ENCODE results near the gene SYT3. TPM values are rescaled to one million over a fixed set of nuclear protein-coding genes. Genes with fewer than 3 reads are reported as not detected.

The SYT3 gene
- total RNA-seq, 1 donor, result not detected

DNA sequence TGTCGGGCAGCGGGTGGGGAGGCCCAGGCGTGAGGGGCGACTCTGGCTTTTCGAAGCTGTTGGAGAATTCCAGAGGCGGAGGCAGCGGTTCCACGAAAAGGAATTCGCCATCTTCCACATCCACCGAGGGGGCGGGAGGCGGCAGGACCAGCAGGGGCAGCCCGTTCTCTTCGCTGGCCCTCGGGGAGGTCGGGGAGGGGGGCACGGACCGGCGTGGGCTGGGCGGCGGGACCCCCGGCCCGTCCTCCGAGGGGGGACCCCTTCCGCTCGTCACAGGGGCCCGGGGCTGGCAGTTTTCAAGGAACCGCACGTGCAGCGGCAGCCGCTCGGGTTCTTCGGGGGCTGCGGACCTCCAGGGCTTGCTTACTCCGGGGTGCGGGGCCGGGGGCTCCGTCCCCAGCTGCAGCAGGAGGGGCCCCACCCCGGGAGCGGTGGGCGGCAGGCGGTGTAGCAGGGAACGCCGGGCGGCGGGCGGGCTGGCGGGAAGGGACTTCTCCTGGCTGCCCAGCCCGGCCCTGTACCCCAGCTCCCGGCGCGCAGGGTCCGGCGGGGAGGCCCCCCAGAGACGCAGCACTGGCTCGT is 27.6 kb upstream of the SYT3 start:
- Histone ChIP-seq H3K4me3 (ENCODE audit: low read length) (no peak overlapping the region), H3K9me3 (ENCODE audit: low read depth, low read length) (no peaks in the 10 kb centered on the region), H3K4me1 (ENCODE audit: insufficient read depth, low read length) (no peaks in the 10 kb centered on the region), H3K27me3 (ENCODE audit: insufficient read depth, low read length) (peaks cover 23% of the 10 kb centered on the region)

GRCh38 chr19:50666346-50667176 is 26.9 kb upstream of the SYT3 start:
- H3K4me3 ChIP-seq (ENCODE audit: low read length), result no peak overlapping the region

DNA sequence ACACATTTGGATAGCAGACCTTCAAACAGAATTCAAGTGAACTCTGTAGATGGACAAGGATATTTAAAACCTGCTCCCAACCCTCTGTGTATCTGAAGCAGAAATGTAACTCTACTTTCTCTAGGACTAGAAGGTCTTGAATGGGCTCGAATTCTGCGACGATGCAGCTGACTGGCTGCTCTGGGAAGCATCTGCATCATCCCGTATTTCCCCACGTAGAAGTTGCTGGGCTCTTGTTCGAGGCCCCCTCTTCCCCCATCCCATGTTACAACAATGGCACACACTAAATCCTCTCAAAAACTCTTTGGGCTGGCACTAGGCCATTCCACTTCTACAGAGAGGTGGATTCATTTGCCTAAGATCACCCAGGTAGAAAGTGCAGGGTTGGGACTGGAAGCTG is 24.5 kb upstream of the SYT3 start:
- Histone ChIP-seq H3K4me3 (ENCODE audit: low read length) (no peak overlapping the region), H3K27me3 (ENCODE audit: insufficient read depth, low read length) (peaks cover 16% of the 10 kb centered on the region), H3K4me1 (ENCODE audit: insufficient read depth, low read length) (peaks cover under 1% of the 10 kb centered on the region), H3K9me3 (ENCODE audit: low read depth, low read length) (no peaks in the 10 kb centered on the region)

More at GRCh38 chr19:50666346-50667176, 26.9 kb upstream of the SYT3 start:
- Histone ChIP-seq H3K9me3 (ENCODE audit: low read depth, low read length) (no peaks in the 10 kb centered on the region), H3K27me3 (ENCODE audit: insufficient read depth, low read length) (peaks cover 23% of the 10 kb centered on the region), H3K4me1 (ENCODE audit: insufficient read depth, low read length) (no peaks in the 10 kb centered on the region)

- Histone ChIP-seq H3K27me3 (ENCODE audit: insufficient read depth, low read length) (peaks cover 20% of the 10 kb centered on the region), H3K4me3 (ENCODE audit: low read length) (no peak overlapping the region), H3K4me1 (ENCODE audit: insufficient read depth, low read length) (peaks cover 8% of the 10 kb centered on the region), H3K9me3 (ENCODE audit: low read depth, low read length) (no peaks in the 10 kb centered on the region)
Observed at GRCh38 chr19:50663482-50663790, 23.8 kb upstream of the SYT3 start.

DNA sequence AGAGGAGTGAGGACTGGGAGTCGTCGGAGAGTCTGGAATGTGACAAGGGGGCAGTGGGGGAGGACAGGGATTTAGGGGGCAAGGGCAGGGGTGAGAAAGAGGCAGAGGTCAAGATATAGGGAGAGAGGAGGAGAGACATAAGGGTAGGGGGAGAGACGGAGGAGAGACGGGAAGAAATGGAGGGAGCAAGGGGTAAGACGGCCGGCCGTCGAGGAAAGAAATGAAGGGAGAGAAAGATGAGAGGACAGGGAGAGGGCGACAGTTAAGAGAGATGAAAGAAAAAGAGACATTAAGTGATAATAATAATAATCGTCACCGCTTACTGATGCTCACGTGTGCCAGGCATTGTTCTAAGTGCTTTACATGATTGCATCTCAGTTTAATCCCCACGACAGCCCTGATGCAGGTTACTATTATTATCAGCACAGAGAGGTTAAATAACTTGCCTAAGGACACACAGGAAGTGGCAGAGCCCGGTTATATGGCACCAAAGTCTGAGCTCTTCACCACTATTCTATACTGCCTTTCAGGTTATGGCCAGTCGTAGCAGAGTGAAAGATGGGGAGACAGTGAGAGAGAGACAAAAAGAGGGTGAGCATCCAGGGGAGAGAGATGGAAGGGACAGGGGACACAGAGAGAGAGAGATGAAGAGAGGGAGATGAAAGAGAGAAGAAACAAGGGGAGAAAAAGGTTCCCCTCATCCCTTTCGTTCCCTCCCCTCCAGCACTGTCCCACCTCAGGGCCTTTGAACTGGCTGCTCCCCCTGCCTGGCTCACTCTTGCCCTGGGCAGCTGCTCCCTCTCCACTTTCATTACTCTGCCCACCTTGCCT is 23.2 kb upstream of the SYT3 start:
- H3K4me1 ChIP-seq (ENCODE audit: insufficient read depth, low read length), result peaks cover 12% of the 10 kb centered on the region
- H3K4me3 ChIP-seq (ENCODE audit: low read length), result no peak overlapping the region
- no peaks in the 10 kb centered on the region for H3K9me3 ChIP-seq (ENCODE audit: low read depth, low read length)
- H3K27me3 ChIP-seq (ENCODE audit: insufficient read depth, low read length), result peaks cover 22% of the 10 kb centered on the region

DNA sequence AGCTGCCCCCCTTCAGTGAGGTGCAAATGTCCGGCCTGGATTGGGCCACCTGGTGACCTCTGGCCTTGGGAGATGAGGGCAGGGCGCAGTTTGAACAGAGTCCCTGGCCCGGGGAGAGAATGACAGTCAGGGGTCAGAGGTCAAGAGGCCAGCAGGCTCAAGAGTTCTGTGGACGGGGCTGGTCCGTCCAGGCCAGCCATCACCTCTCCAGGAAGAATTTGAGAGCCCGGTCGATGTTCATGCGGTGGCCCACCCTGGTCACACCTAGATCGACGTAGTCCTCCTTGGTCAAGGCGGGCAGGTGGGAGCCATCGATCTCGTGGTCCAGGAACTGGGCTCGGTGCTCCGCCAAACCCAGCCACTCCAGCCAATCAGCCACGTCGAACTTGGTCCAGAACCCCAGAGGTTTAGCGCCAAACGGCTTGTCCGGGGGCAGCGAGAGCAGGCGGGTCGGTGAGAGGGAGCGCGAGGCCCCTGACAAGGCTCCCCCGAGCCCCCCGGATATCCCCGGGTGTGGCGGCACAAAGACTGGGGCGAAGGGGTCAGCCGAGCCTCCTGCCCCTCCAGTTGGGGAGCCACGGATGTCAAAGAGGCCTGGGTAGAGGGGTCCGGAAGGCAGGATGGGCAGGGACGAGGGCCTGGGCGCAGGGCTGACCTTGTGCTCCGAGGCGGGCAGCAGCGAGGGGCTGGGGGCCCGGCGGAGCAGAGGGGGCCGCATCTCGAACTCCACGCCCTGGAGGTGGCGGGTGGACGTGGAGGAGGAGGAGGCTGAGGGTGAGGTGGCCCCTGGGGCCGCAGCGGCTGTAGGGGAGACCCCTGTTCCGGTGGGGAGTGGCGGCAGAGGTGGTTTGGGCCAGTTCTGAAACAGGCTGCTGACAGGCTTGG is 22.3 kb upstream of the SYT3 start:
- peaks cover 22% of the 10 kb centered on the region for H3K27me3 ChIP-seq (ENCODE audit: insufficient read depth, low read length)
- H3K4me1 ChIP-seq (ENCODE audit: insufficient read depth, low read length), result peaks cover 12% of the 10 kb centered on the region
- no peaks in the 10 kb centered on the region for H3K9me3 ChIP-seq (ENCODE audit: low read depth, low read length)
- no peak overlapping the region for H3K4me3 ChIP-seq (ENCODE audit: low read length)

GRCh38 chr19:50661023-50661422 is 21.3 kb upstream of the SYT3 start:
- Histone ChIP-seq H3K4me3 (ENCODE audit: low read length) (no peak overlapping the region), H3K9me3 (ENCODE audit: low read depth, low read length) (no peaks in the 10 kb centered on the region), H3K4me1 (ENCODE audit: insufficient read depth, low read length) (peaks cover 12% of the 10 kb centered on the region), H3K27me3 (ENCODE audit: insufficient read depth, low read length) (peaks cover 20% of the 10 kb centered on the region)

DNA sequence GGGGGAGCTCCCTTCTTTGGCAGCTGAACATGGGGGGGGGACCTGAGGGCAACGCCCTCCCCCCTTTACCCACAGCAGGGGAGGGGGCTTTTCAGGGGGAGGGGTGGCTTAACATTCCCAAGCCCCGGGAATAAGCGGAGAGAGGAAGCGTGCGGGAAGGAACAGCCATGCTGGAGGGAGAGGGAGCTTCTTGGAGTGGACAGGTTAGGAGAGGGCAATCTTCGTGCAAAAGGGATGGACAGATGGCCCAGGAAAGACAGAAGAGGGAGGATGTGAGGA is 20.3 kb upstream of the SYT3 start:
- Histone ChIP-seq H3K4me3 (ENCODE audit: low read length) (no peak overlapping the region), H3K9me3 (ENCODE audit: low read depth, low read length) (no peaks in the 10 kb centered on the region), H3K27me3 (ENCODE audit: insufficient read depth, low read length) (peaks cover 18% of the 10 kb centered on the region), H3K4me1 (ENCODE audit: insufficient read depth, low read length) (peaks cover 12% of the 10 kb centered on the region)

DNA sequence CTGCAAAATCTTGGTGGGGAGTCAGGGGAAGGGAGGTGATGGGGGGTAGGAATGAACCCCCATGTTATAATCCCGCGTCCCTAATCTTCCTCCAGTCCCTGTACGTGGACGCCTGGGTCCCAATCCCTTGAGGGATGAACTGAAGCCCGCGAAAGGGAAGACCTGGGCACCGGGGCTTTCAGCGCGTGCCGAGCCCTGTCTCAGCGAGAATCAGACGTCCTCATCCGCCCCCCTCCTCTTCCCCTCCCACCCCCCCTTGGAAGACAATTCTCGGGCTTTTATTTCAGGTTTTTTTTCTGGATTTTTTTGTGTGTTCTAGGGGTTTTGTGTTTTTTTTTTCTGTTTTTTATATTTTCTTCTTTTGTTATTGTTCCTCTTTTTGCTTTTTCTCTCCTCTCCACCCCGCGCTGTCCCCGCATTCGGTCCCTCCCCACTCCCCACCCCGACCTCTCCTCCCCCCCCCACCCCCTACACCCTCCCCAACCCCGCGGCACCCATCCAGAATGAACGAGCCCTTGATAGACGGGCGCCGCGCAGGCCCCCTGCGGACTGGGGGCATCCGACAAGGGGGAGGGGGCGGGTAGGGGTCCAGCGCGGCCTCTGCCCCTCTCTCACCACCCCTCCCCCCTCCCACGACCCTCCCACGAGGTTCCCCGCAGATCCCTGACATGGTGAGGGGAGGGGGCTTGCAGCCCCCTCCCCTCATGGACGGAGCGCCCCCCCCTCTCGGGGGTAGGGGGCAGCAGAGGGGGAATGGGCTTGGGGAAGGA is 19.8 kb upstream of the SYT3 start:
- peaks cover 16% of the 10 kb centered on the region for H3K27me3 ChIP-seq (ENCODE audit: insufficient read depth, low read length)
- H3K4me1 ChIP-seq (ENCODE audit: insufficient read depth, low read length), result peaks cover 12% of the 10 kb centered on the region
- no peak overlapping the region for H3K4me3 ChIP-seq (ENCODE audit: low read length)
- no peaks in the 10 kb centered on the region for H3K9me3 ChIP-seq (ENCODE audit: low read depth, low read length)

DNA sequence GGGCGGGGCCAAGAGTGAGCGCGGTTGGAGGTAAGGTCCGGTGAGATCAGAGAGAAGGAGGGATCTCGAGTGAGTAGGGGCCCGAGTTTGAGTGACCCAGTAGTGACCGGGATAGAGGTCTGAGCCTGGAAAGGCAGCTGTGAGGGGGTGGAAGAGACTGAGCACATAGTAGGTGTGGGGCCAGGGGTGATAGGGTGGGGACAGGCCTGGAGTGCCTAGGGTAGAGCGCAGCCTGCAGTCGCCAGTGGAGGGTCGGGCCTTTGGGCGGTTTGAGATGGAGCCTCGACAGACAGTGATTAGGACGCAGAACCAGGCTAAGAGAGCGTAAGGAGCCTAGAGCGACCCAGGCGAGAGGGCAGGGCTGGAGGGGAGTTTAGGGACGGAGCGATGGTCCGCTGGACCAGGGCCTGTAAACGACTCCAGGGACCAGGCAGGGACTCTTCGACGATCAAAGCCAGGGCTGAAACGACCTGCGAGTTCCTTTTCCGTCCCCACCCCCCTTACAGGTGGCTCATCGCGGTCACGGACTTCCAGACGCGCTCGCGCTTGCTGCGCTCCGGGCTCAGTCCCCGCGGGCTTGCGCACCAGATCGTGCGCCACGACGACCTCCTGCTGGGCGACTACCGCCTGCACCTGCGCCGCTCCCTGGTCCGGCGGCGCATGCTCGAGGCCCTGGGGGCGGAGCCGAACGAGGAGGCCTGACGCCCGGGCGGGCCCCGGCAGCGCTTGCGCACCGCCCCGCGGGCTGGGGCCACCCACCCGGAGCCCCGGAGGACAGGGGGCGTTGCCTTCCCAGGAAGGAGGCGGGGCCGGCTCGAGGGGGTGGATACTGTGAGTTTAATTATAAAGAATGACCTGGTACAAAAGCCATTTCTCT is 19.0 kb upstream of the SYT3 start:
- Histone ChIP-seq H3K4me1 (ENCODE audit: insufficient read depth, low read length) (peaks cover 12% of the 10 kb centered on the region), H3K9me3 (ENCODE audit: low read depth, low read length) (no peaks in the 10 kb centered on the region), H3K4me3 (ENCODE audit: low read length) (no peak overlapping the region), H3K27me3 (ENCODE audit: insufficient read depth, low read length) (peaks cover 12% of the 10 kb centered on the region)

GRCh38 chr19:50657712-50658440 is 18.2 kb upstream of the SYT3 start:
- H3K9me3 ChIP-seq (ENCODE audit: low read depth, low read length), result no peaks in the 10 kb centered on the region
- H3K27me3 ChIP-seq (ENCODE audit: insufficient read depth, low read length), result peaks cover 12% of the 10 kb centered on the region
- H3K4me1 ChIP-seq (ENCODE audit: insufficient read depth, low read length), result peaks cover 12% of the 10 kb centered on the region
- no peak overlapping the region for H3K4me3 ChIP-seq (ENCODE audit: low read length)

DNA sequence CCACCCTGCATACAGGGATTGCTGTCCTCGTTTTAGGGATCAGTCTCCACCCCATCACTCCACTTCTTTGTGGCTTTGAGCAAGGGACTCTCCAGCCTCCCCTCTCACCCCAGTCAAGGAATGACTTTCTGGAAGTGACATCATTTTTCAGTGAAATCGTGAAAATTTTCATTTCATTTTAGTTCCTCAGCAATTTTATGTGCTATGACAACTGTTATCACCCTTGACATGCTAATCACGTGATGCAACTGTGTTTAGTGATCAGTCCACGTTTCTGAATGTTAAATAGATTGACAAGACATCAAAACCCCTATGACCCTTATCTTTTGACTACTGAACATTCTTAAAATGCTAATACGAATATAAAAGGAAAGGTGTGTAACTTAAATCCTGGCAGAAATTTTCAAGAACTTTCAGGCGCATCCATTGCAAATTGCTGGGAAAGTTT is 17.6 kb upstream of the SYT3 start:
- Histone ChIP-seq H3K9me3 (ENCODE audit: low read depth, low read length) (no peaks in the 10 kb centered on the region), H3K27me3 (ENCODE audit: insufficient read depth, low read length) (peaks cover 14% of the 10 kb centered on the region), H3K4me1 (ENCODE audit: insufficient read depth, low read length) (peaks cover 12% of the 10 kb centered on the region), H3K4me3 (ENCODE audit: low read length) (no peak overlapping the region)

DNA sequence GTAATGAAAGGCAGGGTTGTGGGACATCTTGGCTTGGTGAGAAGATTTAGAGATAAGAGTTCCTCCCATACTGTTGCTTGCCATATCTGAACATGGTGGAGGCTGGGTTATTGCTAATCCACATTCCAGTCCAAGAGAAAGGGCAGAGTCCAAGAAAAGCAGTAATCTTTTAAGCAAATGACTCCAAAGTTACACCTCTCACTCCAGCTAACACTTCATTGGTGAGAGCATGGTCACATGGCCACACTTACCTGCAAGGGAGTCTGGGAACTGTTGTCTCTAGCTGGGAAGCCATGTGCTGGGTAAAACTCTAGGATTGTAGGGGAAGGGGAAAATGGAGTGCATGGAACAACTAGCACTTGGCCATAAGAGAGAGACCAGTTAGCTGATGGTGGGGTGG is 15.2 kb upstream of the SYT3 start:
- Histone ChIP-seq H3K9me3 (ENCODE audit: low read depth, low read length) (no peaks in the 10 kb centered on the region), H3K4me3 (ENCODE audit: low read length) (no peak overlapping the region), H3K27me3 (ENCODE audit: insufficient read depth, low read length) (peaks cover 14% of the 10 kb centered on the region), H3K4me1 (ENCODE audit: insufficient read depth, low read length) (peaks cover 12% of the 10 kb centered on the region)
